HG02763 (cell line): ENCODE results near the gene MRPL11.
"Not testable (repeated sequence)": the region's sequence is repeated elsewhere in the genome, so short reads cannot be mapped to it uniquely, and the experiment has no call there.

Experiments used
- ATAC-seq: cut with Tn5 transposase; IDR thresholded peaks from one replicate; pipeline ENCODE4 v1.9.1; 2021; ENCODE audit warnings: mild to moderate bottlenecking, moderate library complexity; ENCODE audit not compliant: unreplicated experiment

MRPL11 gene

GRCh38 chr11:66467034-66467659 is 28.5 kb upstream of the MRPL11 start:
- ATAC-seq, result peak; percentile 27

GRCh38 chr11:66466225-66467033 is 27.8 kb upstream of the MRPL11 start, which contains the start of gene PELI3:
Gene PELI3 (plus strand): TSS chr11:66466905. CDS start chr11:66468129, 1,224 bp downstream.
- peak; percentile 88 for ATAC-seq

GRCh38 chr11:66465373-66466224 is 27.0 kb upstream of the MRPL11 start:
- no peak for ATAC-seq

GRCh38 chr11:66464916-66465315 is 26.3 kb upstream of the MRPL11 start:
- ATAC-seq, result no peak

- not testable (repeated sequence) for ATAC-seq
Observed at GRCh38 chr11:66464116-66464515, 25.5 kb upstream of the MRPL11 start.

GRCh38 chr11:66462911-66463310 is 24.3 kb upstream of the MRPL11 start:
- ATAC-seq, result no peak

GRCh38 chr11:66462010-66462409 is 23.4 kb upstream of the MRPL11 start:
- no peak for ATAC-seq

GRCh38 chr11:66459138-66459778 is 20.6 kb upstream of the MRPL11 start:
- no peak for ATAC-seq

GRCh38 chr11:66457826-66458225 is 19.2 kb upstream of the MRPL11 start:
- no peak for ATAC-seq

GRCh38 chr11:66454828-66455227 is 16.2 kb upstream of the MRPL11 start:
- no peak for ATAC-seq

- no peak for ATAC-seq
Observed at GRCh38 chr11:66454247-66454646, 15.6 kb upstream of the MRPL11 start.

GRCh38 chr11:66451663-66452062 is 13.0 kb upstream of the MRPL11 start:
- ATAC-seq, result no peak

- no peak for ATAC-seq
Observed at GRCh38 chr11:66450560-66450959, 11.9 kb upstream of the MRPL11 start.

- no peak for ATAC-seq
Observed at GRCh38 chr11:66448523-66448922, 9.9 kb upstream of the MRPL11 start.

GRCh38 chr11:66447012-66447411 is 8.4 kb upstream of the MRPL11 start:
- ATAC-seq, result no peak

- ATAC-seq, result no peak
Observed at GRCh38 chr11:66443602-66444001, 5.0 kb upstream of the MRPL11 start.

- not testable (repeated sequence) for ATAC-seq
Observed at GRCh38 chr11:66440940-66441282, 2.3 kb upstream of the MRPL11 start.

GRCh38 chr11:66440101-66440939 is 1.7 kb upstream of the MRPL11 start:
- not testable (repeated sequence) for ATAC-seq

GRCh38 chr11:66437979-66438503 is 607 bp downstream of the MRPL11 start:
- no peak for ATAC-seq

GRCh38 chr11:66432597-66432996 is 6.1 kb downstream of the MRPL11 start:
- ATAC-seq, result no peak
